SH-SY5Y (cell line): ENCODE data around the gene ZNF79.

Experiments used
- GATA2 ChIP-seq: IDR thresholded peaks from 2 replicates; pipeline ENCODE4 v1.6.1; 2011; ENCODE audit warnings: mild to moderate bottlenecking, low read depth, low read length
- GATA3 ChIP-seq: IDR thresholded peaks from 2 replicates; pipeline ENCODE4 v1.6.1; 2011; ENCODE audit warnings: low read depth, mild to moderate bottlenecking, low read length, moderate library complexity

Gene ZNF79

DNA sequence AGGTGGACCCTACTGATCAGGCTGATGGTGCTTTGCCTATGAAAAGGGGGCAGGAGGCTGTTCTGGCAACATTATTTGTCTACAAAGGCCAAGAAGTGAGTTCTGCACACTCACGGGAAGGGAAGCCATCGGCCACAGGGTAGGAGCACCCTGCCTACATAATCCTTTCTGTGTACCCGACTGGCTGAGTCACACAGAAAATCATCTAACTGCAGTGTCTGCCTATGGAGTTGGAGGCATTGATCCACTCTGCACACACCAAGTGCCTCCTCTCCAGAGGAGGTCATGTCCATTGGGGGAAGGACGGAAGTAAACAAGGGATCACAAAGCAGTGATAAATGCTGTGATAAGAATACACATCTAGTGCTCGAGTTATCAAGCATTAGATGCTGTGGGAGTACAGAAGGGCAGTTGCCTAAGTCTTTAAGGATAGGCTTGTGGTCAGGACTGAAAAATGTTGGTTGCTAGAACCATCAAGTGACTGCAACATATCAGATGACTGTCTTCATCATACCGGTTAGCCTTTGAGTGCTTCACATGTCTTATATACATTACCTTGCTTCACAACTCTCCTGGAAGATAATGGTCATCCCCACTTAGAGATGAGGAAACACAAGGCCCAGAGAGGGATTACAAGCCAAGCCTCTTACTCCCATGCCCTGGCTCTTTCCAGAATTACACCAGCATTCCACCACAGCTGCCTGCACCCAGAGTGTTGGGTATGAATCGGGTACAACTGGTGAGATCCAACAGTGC lies 28.5 kb upstream of the ZNF79 start:
- TF ChIP-seq GATA2 (no peak), GATA3 (no peak)

DNA sequence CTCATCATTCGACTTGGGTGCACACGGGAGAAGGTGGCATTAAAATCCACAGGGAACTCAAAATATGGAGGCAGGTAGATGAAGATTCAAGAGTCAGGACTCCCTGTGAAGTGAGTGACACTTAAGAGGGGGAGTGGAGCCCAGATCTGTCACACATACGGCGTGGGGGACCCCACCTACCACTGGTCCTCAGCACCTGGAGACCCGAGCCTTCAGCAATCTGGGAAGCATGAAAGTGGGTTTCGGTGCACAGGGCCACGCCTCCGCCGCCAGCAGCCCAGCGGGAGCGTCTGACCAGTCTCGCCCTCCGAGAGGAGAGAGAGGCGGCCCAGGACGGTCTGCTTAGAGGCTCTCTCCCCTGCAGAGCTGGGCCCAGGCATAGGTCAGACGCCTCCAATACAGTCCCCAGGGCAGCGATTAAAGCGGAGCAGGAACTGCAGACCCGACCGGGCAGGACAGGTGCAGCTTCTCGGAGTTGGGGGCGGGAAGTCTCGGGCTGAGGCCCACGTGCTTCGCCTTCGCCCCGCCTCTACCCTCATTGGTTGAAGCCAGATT lies 27.9 kb upstream of the ZNF79 start:
- TF ChIP-seq GATA2 (no peak), GATA3 (no peak)

DNA sequence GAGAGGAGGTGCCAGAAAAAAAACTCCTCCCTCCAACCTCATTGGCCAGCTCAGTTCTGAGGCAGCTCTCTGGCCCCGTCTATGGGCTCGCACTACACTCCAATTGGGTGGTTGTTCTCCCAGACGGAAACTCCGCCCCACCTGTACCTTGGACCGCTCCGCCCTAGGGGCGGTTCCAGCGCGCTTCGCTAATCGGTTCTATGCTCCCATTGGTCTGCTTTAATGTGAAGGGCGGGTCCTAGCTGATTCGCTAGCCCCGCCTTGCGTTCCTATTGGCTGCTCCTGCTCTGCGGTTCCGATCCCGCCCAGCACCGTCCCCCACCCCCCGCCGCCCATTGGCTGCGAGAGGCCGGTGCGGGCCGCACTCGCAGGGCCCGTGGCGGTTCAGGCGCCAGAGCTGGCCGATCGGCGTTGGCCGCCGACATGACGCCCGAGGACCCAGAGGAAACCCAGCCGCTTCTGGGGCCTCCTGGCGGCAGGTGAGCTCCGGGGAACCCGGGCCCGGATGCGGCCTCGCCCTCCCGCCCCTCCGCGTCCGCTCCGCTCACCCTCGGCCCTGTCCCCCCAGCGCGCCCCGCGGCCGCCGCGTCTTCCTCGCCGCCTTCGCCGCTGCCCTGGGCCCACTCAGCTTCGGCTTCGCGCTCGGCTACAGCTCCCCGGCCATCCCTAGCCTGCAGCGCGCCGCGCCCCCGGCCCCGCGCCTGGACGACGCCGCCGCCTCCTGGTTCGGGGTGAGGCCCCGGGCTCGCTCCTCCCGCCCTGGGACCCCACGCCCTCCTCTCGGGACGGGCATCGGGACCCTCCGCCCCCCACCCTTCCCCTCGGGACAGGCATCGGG lies 27.2 kb upstream of the ZNF79 start, which contains the start of gene SLC2A8:
Gene SLC2A8 (plus strand): TSS at position 362 of the 838 bp plus-strand sequence. CDS start 62 bp downstream, at position 424.
- no peak for TF ChIP-seq GATA3
- TF ChIP-seq GATA2, result no peak

DNA sequence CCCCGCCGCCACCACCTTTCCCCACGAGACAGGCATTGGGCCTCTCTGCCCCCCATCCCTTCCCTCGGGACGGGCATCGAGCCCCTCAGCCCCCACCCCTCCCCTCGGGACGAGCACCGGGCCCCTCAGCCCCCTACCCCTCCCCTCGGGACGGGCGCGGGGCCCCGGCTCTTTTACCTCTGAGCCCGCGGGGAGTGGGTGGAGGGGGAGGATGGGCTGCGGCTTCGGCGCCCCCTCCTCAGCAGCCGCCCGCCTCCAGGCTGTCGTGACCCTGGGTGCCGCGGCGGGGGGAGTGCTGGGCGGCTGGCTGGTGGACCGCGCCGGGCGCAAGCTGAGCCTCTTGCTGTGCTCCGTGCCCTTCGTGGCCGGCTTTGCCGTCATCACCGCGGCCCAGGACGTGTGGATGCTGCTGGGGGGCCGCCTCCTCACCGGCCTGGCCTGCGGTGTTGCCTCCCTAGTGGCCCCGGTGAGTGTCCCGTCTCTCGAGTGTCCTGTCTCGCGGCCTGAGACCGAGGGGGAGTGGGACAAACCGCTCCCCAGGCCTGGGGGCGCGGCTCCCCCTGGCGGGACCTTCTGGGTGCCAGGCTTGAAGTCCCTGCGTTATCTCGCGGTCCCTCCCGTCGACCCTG lies 26.4 kb upstream of the ZNF79 start:
- TF ChIP-seq GATA3, result no peak
- no peak for TF ChIP-seq GATA2

DNA sequence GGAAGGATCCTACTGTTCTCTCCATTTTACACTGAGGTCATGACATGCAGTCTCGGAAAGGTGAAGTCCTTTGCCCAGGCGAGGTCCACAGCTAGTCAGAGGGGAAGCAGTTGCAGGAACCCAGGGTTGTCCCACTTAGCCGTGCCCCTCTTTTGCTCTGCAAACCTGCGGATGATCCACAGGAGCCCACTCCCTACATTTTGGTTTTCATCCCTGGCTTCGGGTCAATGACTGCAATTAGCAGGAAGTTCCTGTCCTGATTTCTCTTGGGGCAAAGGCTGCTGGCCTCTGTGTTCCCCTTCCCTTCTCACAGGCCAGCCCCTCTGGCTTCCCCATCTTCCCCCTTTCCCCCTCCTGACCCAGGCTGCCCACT lies 25.9 kb upstream of the ZNF79 start:
- no peak for TF ChIP-seq GATA2
- TF ChIP-seq GATA3, result no peak

DNA sequence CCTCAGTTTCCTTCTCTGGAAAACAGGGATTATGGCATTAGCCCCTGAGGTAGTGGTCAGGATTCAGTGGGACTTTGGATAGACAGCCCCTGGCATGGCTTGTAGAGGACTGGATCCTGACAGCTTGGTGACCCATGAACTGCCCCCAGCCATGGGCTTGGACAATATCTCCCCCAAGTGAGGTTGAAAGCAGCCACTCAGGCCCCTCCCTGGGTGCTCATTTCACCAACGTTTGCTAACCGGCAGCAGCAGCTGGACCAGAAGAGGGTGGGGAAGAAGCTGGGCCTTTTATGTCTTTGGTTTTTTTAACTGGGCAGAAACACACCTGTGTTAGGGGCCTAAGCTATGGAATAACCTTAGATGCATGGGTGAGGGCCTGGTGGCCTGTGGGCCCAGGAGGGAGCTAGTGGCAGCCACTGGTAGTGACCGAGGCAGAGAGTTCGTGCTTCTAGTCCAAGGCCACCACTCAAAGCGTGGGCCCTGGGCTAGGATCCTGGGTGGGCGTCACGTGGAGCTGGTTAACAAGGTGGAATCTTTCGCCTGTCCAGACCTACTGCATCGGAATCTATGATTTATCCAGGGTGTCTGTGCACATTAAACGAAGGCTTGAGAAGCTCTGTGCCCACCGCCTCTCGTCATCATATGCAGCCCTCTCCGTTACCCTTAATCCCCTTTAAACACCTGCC lies 25.3 kb upstream of the ZNF79 start:
- TF ChIP-seq GATA2, result no peak
- no peak for TF ChIP-seq GATA3

DNA sequence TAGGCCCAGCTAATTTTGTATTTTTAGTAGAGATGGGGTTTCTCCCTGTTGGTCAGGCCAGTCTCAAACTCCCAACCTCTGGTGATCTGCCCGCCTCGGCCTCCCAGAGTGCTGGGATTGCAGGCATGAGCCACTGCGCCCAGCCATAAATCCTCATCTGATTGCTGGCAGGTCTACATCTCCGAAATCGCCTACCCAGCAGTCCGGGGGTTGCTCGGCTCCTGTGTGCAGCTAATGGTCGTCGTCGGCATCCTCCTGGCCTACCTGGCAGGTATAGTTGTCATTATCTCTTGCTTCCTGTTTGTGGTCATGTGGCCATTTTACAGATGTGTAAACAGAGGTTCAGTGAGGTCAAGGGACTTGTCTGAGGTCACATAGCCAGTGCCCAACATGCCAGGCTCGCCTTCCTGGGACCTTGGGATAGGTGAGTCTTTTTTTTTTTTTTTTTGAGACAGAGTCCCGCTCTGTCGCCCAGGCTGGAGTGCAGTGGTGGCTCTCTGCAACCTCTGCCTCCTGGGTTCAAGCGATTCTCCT lies 24.4 kb upstream of the ZNF79 start:
- TF ChIP-seq GATA2, result no peak
- TF ChIP-seq GATA3, result no peak

DNA sequence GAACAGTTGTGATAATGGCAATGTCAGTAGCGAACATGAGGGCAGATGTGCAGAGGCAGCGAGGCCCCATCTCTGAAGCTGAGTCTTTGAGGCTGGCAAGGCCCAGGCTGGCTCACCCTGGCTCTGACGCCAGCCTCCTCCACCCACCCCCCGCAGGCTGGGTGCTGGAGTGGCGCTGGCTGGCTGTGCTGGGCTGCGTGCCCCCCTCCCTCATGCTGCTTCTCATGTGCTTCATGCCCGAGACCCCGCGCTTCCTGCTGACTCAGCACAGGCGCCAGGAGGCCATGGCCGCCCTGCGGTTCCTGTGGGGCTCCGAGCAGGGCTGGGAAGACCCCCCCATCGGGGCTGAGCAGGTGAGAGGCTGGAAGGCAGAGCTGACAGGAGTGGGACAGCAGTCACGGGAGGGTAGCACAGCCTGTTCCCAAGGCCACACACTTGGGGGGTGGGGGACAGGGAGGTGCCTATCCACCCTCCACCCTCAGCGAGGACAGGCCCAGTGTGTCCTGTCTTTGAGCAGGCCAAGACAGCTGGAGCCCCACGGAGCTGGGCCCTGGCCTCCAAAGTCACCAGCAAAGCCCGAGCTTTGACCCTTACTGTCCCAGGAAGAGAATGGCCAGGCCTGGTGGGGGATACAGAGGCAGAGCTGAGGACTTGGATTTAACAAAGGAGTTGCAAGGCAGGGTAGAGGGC lies 21.6 kb upstream of the ZNF79 start:
- no peak for TF ChIP-seq GATA3

DNA sequence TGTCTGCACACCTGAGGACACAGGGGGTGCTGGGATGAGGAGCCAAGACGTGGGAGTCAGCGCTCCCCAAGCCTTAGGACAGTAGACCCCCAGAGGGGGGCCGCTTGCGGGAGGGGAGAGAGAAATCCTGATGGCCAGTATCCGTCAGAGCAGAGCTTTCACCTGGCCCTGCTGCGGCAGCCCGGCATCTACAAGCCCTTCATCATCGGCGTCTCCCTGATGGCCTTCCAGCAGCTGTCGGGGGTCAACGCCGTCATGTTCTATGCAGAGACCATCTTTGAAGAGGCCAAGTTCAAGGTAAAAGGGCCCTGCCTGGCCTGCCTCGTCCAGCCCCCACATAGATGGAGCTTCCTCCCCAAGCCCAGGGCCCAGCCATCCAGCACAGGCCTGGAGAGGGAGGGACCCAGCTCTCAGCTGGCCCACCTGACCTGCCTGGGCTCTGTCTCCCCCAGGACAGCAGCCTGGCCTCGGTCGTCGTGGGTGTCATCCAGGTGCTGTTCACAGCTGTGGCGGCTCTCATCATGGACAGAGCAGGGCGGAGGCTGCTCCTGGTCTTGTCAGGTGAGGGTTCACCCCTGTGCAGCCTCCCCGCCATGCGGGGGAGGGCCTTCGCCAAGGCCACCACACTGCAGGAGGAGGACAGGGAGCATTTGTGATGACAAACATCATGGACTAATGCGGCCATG lies 20.5 kb upstream of the ZNF79 start:
- no peak for TF ChIP-seq GATA2
- TF ChIP-seq GATA3, result no peak

DNA sequence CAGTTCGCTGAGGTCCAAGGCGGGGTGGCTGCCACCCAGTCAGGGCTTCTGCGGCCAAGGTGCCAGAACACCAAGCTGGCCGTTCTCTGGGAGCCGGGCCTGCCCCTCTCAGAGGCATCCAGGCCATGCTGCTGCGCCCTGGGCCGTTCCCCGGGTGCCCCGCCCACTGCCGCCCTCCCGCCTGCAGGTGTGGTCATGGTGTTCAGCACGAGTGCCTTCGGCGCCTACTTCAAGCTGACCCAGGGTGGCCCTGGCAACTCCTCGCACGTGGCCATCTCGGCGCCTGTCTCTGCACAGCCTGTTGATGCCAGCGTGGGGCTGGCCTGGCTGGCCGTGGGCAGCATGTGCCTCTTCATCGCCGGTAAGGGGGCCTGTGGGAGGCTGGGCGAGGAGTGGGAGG lies 19.6 kb upstream of the ZNF79 start:
- TF ChIP-seq GATA2 (no peak), GATA3 (no peak)

DNA sequence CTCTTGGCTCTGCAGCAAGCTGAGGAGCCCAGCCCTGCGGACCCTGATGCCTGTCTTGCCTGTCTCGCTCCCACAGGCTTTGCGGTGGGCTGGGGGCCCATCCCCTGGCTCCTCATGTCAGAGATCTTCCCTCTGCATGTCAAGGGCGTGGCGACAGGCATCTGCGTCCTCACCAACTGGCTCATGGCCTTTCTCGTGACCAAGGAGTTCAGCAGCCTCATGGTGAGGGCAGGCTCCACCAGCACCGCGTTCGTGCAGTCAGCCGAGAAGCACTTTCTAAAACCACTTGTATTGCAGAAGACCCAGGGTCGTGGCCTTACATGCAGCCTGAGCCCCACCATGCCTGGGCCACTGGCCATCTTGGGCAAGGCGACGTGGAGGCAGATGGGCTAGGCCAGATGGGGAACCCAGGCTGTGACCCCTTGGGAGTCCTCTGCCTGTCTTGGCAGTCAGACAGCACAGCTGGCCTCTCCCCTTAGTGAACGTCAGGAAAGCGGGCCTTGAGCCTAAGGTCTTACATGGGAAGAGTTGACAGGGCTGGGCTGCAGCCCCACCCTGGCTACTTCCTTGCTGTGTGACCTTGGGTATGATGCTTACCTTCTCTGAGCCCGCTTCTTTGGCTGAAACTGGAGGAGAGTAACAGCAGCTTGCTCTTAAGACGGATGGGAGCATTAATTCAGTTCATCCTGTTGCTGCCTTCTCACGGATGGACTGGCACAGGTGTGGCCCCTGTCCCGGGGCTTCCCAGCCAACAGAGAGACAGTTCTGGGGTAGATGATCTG lies 18.6 kb upstream of the ZNF79 start:
- TF ChIP-seq GATA3 (no peak), GATA2 (no peak)
